Bronchial epithelial cell (primary cell): ENCODE results near the gene AQP3. TPM values are rescaled to one million over a fixed set of nuclear protein-coding genes. Genes with fewer than 3 reads are reported as not detected.

ENCODE experiments used
- DNase-seq: peaks from one replicate; pipeline ENCODE4 v3.0.0-alpha.2; 2010; ENCODE audit warnings: low read depth
- FAIRE-seq: peaks from 2 replicates; lab custom pipeline; 2011; peaks lifted over from hg19 to GRCh38; lab: Jason Lieb, UNC
- H3K27me3 ChIP-seq: 2 replicates; pipeline ENCODE4 v1.5.1; 2011; ENCODE audit warnings: low read length; ENCODE audit not compliant: control insufficient read depth, insufficient read depth
- H3K36me3 ChIP-seq: 2 replicates; pipeline ENCODE4 v1.5.1; 2011; ENCODE audit warnings: low read length; ENCODE audit not compliant: control insufficient read depth, insufficient read depth
- H3K4me3 ChIP-seq: 2 replicates; pipeline ENCODE4 v1.5.1; 2011; ENCODE audit warnings: mild to moderate bottlenecking, low read depth, low read length, control low read depth
- total RNA-seq: library from RNA; depleted of rRNA; stranded (reverse); fragments of >200 nt; gene quantifications from 2 replicates; pipeline ENCODE4 v1.2.1, GENCODE V29; 2014
- TF ChIP-seq, protein P1 (sequence below): IDR thresholded peaks from 2 replicates; pipeline ENCODE4 v1.5.1; 2011; ENCODE audit warnings: mild to moderate bottlenecking, moderate library complexity, low read length, control low read depth, inconsistent platforms; ENCODE audit not compliant: insufficient read depth, severe bottlenecking

AQP3 gene
- total RNA-seq, 1 donor from 2014 or later: 47.7 TPM

DNA sequence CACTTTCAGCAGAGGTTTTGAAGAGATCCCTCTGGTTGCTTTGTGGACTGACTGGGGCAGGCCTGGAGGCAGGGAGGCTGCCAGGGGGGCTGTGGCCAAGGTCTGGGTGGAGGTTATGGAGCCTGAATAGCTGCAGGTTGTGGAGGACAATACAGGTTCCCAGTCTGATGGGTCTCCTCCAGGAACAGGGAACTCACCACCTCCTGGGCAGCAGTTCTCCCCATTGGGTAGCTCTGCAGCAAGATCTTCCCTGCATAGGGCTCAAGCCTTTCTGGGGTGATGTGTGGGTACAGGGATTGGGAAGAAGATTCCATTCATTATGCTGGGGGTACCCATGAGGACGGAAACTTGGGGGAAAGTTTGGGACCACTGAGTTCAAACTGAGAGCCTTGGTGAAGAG, 6.8 kb downstream of the AQP3 start:
- no peak for FAIRE-seq
- Histone ChIP-seq H3K4me3 (no peak overlapping the region), H3K36me3 (peaks cover 11% of the 10 kb centered on the region), H3K27me3 (no peaks in the 10 kb centered on the region)
- DNase-seq: no peak
- TF ChIP-seq, protein P1, sequence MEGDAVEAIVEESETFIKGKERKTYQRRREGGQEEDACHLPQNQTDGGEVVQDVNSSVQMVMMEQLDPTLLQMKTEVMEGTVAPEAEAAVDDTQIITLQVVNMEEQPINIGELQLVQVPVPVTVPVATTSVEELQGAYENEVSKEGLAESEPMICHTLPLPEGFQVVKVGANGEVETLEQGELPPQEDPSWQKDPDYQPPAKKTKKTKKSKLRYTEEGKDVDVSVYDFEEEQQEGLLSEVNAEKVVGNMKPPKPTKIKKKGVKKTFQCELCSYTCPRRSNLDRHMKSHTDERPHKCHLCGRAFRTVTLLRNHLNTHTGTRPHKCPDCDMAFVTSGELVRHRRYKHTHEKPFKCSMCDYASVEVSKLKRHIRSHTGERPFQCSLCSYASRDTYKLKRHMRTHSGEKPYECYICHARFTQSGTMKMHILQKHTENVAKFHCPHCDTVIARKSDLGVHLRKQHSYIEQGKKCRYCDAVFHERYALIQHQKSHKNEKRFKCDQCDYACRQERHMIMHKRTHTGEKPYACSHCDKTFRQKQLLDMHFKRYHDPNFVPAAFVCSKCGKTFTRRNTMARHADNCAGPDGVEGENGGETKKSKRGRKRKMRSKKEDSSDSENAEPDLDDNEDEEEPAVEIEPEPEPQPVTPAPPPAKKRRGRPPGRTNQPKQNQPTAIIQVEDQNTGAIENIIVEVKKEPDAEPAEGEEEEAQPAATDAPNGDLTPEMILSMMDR: no peak

DNA sequence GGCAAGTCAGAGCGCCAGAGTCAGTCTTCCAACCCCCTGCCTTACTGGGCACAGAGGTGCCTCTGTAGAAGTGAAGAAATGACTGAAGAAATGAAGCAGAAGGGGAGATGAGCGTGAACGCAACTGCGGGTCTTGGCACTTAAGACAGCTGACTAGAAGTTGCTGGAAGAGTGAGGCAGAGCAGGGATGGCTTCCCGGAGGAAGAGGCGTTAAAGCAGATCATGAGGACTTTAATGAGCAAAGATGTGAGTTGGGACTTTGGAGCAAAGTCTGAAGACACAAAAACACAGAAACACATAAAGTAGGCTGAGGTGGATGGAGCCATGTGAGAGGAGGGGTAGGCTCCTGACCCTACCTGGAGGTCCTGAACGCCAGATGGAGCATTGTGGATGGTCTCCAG, 7.2 kb downstream of the AQP3 start:
- H3K4me3 ChIP-seq: no peak overlapping the region
- FAIRE-seq (no peak), DNase-seq (no peak)
- no peaks in the 10 kb centered on the region for H3K27me3 ChIP-seq
- peaks cover 11% of the 10 kb centered on the region for H3K36me3 ChIP-seq
- TF ChIP-seq, protein P1: no peak

DNA sequence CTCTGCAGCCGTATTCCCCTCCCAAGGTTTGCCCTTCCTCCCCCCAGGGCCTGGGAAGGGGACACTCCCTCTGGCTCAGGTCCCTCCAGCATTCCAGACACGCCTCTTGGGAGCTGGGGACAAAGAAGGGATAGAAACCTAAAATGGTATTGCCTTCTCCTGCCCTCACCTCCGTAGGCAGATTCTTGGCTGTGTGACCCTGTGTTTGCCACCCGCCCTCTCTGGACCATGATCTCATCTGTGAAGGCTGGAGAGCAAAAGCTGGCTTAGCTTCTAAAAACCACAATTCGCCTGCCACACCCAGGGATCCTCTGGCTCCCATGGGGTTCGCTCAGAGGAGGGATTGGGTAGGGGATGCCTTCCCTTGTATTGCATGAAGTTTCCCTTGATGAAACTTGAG, 7.7 kb downstream of the AQP3 start:
- H3K4me3 ChIP-seq: no peak overlapping the region
- DNase-seq (no peak), FAIRE-seq (no peak)
- H3K36me3 ChIP-seq: peaks cover 11% of the 10 kb centered on the region
- no peaks in the 10 kb centered on the region for H3K27me3 ChIP-seq
- TF ChIP-seq, protein P1: no peak

DNA sequence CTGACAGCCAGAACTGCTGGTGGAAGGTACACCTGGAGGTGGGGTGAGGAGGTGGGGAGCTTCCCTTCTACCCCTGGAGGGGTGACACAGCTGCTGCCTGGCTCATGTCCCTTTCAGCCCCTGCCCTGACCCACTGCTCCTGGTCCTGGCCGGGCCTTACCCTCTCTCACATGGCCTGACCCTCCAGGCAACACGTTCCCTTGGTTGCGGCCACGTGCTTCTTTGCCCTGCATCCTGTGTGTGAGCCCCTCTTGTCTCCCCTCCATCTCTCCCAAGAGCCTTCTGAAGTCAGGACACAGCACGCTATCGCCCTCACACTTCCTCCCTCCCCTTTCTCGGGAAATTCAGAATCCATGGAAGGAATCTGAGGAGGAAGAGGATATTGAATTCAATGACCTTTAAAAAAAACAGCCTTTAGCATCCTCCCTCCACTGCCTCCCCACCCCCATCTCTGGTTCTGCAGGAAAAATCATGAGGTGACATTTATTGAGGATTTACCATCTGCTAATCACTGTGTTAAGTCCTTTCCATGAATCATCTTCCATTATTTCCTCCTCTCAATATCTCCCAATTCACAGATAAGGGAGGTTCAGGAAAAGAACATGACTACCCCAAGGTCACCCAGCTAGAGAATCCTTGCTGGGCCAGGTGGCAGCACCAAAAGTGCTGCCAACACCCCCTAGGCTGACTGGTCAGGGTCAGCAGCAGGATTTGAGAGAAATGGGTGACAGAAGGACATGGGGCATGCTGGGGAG, 8.3 kb downstream of the AQP3 start:
- Histone ChIP-seq H3K4me3 (no peak overlapping the region), H3K36me3 (peaks cover 11% of the 10 kb centered on the region), H3K27me3 (no peaks in the 10 kb centered on the region)
- FAIRE-seq (no peak), DNase-seq (no peak)
- TF ChIP-seq, protein P1: no peak

DNA sequence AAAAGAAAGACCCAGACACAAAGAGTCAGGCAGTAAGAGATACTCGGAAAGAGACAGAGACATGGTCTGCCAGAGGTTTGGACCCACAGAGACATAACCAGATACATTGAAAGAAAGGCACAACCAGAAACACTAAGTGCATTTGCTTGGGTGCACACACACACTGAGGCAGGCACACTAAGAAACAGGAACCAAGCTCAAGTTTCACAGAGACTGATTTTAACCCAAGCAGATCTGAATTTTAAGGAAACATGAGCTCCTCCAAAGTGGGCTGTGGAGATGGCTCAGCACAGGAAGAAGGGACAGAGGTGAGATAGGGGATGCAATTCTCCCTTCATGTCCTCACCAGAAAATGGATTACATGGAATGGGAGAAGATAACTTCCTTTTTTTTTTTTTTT, 9.5 kb downstream of the AQP3 start:
- Histone ChIP-seq H3K4me3 (no peak overlapping the region), H3K36me3 (peaks cover 11% of the 10 kb centered on the region), H3K27me3 (no peaks in the 10 kb centered on the region)
- TF ChIP-seq, protein P1: no peak
- DNase-seq (no peak), FAIRE-seq (no peak)

DNA sequence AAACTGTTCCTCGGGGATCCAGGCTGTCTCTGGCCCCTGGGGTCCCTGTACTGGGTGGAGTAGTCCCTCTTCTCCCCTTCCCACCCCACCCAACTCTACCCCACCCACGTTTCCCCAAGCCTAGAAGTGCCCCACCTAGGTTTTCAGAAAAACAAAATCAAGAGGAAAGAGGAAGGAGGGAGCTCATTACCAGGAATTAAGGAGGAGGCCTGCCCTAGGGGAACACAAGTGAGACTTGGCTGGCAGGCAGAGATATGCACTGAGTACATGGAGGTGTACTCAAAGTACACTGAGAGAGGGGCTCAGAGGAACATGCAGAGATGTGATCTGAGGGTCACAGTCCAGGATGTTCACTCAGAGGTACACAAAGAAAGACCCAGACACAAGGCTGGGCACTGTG, 10.2 kb downstream of the AQP3 start:
- TF ChIP-seq, protein P1: no peak
- DNase-seq: no peak
- H3K27me3 ChIP-seq: no peaks in the 10 kb centered on the region
- FAIRE-seq: no peak
- no peak overlapping the region for H3K4me3 ChIP-seq
- H3K36me3 ChIP-seq: peaks cover 6% of the 10 kb centered on the region
